ENCODE results near the gene HECW1. TPM values are rescaled to one million over a fixed set of nuclear protein-coding genes. Genes with fewer than 3 reads are reported as not detected.

HECW1 gene
- total and polyA plus RNA-seq, 2 of the 8 experiments (the other 6 are each of a cell fraction or from before 2014, with no cell fraction given): 2.9 to 12.7 TPM

DNA sequence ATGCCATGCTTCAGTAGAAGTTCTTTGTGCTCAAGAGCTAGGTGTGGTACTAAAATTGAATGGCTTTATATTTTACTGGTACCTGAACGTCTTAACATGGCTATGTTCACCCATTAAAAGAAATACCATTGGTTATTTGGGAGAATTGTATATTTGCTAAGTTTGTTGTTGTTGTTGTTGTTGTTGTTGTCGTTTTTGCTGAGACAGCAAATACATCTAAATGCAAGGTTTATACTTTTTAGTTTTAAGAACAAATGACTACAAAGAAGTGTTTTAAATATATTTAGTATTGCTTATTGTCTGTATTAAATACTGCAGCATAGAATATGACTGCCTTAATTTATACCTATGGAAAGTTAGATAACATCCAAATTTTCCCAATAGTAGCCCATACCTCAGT, 66.9 kb downstream of the HECW1 start:
- no peak overlapping the region for H3K18ac ChIP-seq (ENCODE audit: extremely low read depth, low read length)
- no peak overlapping the region for H3K9ac ChIP-seq (replicated peaks in 1 of 4; ENCODE audit: extremely low read depth in 1 of 4, low read depth in 3 of 4, low read length in 3 of 4)
- H3K79me2 ChIP-seq (ENCODE audit: control insufficient read depth in 1 of 2, insufficient read depth in 2 of 2, low read length in 2 of 2): no peaks in the 10 kb centered on the region
- no peaks in the 10 kb centered on the region for H3K23me2 ChIP-seq (ENCODE audit: low read depth, low read length)
- H3K4ac ChIP-seq (replicated peaks; ENCODE audit: insufficient read length, low read depth, low read length): no peak overlapping the region
- ChIA-PET POLR2A (ENCODE audit: partially characterized antibody) (no interaction called here), CTCF (ENCODE audit: partially characterized antibody) (interaction anchor here (0.8 to 3.0 kb wide), 10 partner anchors 9 to 275 kb away, joined by 3 to 22 read pairs (median 4); no protein-coding TSS in a partner anchor)
- no peak overlapping the region for H2BK120ac ChIP-seq (replicated peaks; ENCODE audit: low read depth, low read length)
- H3K4me2 ChIP-seq (ENCODE audit: insufficient read depth in 1 of 2, low read depth in 2 of 2, low read length in 2 of 2): no peak overlapping the region
- H3K4me1 ChIP-seq (replicated peaks in 1 of 4; ENCODE audit: control insufficient read depth in 3 of 4, insufficient read depth in 4 of 4, low read length in 3 of 4): no peaks in the 10 kb centered on the region
- H3K14ac ChIP-seq (ENCODE audit: insufficient read length): no peak overlapping the region
- 94% methylated on average over 2 of the region's 2 CpGs; no CpG with 5 or more reads in 1 of the 2 experiments for WGBS, 2 experiments (ENCODE audit: extremely low coverage in 1 of 2, insufficient coverage in 1 of 2, insufficient read length in 1 of 2, insufficient replicate concordance in 2 of 2, low coverage in 1 of 2, low lambda C conversion rate in 2 of 2, missing lambda C conversion rate in 1 of 2)
- H3K56ac ChIP-seq (replicated peaks; ENCODE audit: insufficient read length, low read depth, low read length): no peak overlapping the region
- no peak overlapping the region for H4K91ac ChIP-seq (replicated peaks; ENCODE audit: insufficient read length, low read length)
- no peak for DNase-seq (ENCODE audit: low read depth in 1 of 2, low spot score in 2 of 2)
- H3K27ac ChIP-seq (ENCODE audit: low read depth, low read length): no peak overlapping the region
- no peaks in the 10 kb centered on the region for H4K20me1 ChIP-seq (replicated peaks in 1 of 2; ENCODE audit: control insufficient read depth in 1 of 2, insufficient read depth in 2 of 2, low read length in 2 of 2)
- H4K5ac ChIP-seq (ENCODE audit: insufficient read length, low read depth, low read length): no peak overlapping the region
- H2BK20ac ChIP-seq (ENCODE audit: low read length): no peak overlapping the region
- no peak overlapping the region for H2AFZ ChIP-seq (ENCODE audit: low read length)
- no peak for TF ChIP-seq CTBP2 (IDR thresholded peaks at IDR 0.05; ENCODE audit: borderline replicate concordance, insufficient read depth, insufficient read length, low read length)
- TF ChIP-seq BACH1 (IDR thresholded peaks at IDR 0.05; ENCODE audit: low read length): no peak
- no peak for TF ChIP-seq GTF2F1 (IDR thresholded peaks at IDR 0.05; ENCODE audit: borderline replicate concordance, low read depth, low read length)
- no peak for TF ChIP-seq CTCF (IDR thresholded peaks at IDR 0.05; ENCODE audit: control extremely low read depth in 1 of 3, insufficient read depth in 1 of 3, low read depth in 1 of 3, low read length in 3 of 3)
- no peak for TF ChIP-seq FOSL1 (IDR thresholded peaks at IDR 0.05; ENCODE audit: insufficient read depth, low read depth, low read length)
- TF ChIP-seq MAFK (IDR thresholded peaks at IDR 0.05; ENCODE audit: low read depth, low read length): peak; percentile 86
- no peak for TF ChIP-seq KDM5A (IDR thresholded peaks at IDR 0.05; ENCODE audit: low read length)
- H2BK15ac ChIP-seq (ENCODE audit: low read length): no peak overlapping the region
- H3K36me3 ChIP-seq (ENCODE audit: control insufficient read depth in 2 of 4, insufficient read depth in 4 of 4, low read length in 3 of 4): no peaks in the 10 kb centered on the region
- FAIRE-seq: no peak
- H3K27me3 ChIP-seq (replicated peaks in 1 of 4; ENCODE audit: control insufficient read depth in 3 of 4, extremely low read depth in 1 of 4, insufficient read depth in 3 of 4, low read length in 3 of 4): no peaks in the 10 kb centered on the region
- H3K4me3 ChIP-seq (ENCODE audit: extremely low read depth in 1 of 4, insufficient read depth in 2 of 4, low read depth in 3 of 4, low read length in 4 of 4): no peak overlapping the region
- no peak overlapping the region for H2BK12ac ChIP-seq (ENCODE audit: low read depth, low read length)
- no peaks in the 10 kb centered on the region for H3K79me1 ChIP-seq (ENCODE audit: low read depth, low read length)
- no peak overlapping the region for H3K23ac ChIP-seq (ENCODE audit: insufficient read length)
- no peak overlapping the region for H2BK5ac ChIP-seq (ENCODE audit: low read depth, low read length)
- no peak overlapping the region for H2AK5ac ChIP-seq (ENCODE audit: low read depth, low read length)
- no peak overlapping the region for H4K8ac ChIP-seq (ENCODE audit: extremely low read depth, insufficient read depth, low read length)
- H3K9me3 ChIP-seq (ENCODE audit: insufficient read depth in 2 of 2, low read depth in 1 of 2, low read length in 1 of 2): no peaks in the 10 kb centered on the region

Data from H1 (cell line).